ENCODE data around the gene EEF1AKMT2.

The EEF1AKMT2 gene

GRCh38 chr10:124744102-124745050 is 47.3 kb downstream of the EEF1AKMT2 start, which contains the start of gene FAM53B:
Gene FAM53B (minus strand): TSS chr10:124744378. CDS start chr10:124706713, 37,665 bp downstream.
- Mint-ChIP-seq H3K4me3 (peak within 1 kb of the TSS; percentile 97), H3K36me3 (no peaks in the 10 kb centered on the region), H3K27ac (peak within 1 kb of the TSS; percentile 99), H3K9me3 (no peaks in the 10 kb centered on the region), H3K4me1 (peaks cover 57% of the 10 kb centered on the region), H3K27me3 (no peaks in the 10 kb centered on the region)

GRCh38 chr10:124743191-124744101 is 48.2 kb downstream of the EEF1AKMT2 start:
- H3K4me3 Mint-ChIP-seq: peak overlapping the region; percentile 97
- H3K36me3 Mint-ChIP-seq: no peaks in the 10 kb centered on the region
- peaks cover 59% of the 10 kb centered on the region for H3K4me1 Mint-ChIP-seq
- no peaks in the 10 kb centered on the region for H3K27me3 Mint-ChIP-seq
- peak overlapping the region; percentile 99 for H3K27ac Mint-ChIP-seq
- H3K9me3 Mint-ChIP-seq: no peaks in the 10 kb centered on the region

DNA sequence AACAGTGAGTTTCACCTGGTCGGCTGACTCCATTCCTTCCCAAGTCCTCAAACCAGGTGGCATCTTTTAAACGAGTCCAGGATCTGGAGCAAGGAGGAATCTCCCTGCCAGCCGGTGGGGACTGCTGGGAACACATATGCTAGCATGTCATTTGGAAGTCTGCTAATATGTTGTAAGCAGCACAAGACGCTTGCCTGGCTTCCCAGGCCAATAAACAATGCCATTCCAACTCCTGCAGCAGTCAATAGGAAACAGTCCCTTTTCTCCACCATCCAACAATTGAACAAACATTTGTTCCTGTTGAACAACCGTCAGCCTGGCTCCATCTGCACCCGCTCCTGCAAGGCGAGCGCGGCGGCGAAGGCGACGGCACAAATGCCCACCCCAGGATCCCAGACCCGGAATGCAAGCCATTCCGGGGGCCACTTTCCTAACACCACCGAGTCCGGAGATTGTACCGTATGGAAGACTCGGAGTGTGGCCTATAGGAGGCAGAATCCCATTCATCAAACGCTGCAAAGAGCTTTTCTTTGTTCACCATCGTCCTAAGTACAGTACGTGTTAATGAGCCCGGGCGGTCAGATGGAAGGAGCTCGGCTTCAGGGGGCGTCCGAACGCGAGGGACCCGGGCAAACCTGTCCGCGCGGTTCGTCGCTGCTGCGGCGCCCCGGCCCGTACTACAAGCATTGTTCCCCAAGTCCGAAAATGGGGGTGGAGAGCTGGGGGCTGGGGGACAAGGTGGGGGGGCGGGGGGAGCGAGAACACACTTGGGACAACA is 49.1 kb downstream of the EEF1AKMT2 start:
- H3K4me3 Mint-ChIP-seq: peak overlapping the region; percentile 97
- no peaks in the 10 kb centered on the region for H3K27me3 Mint-ChIP-seq
- H3K9me3 Mint-ChIP-seq: no peaks in the 10 kb centered on the region
- H3K27ac Mint-ChIP-seq: peak overlapping the region; percentile 93
- peaks cover 65% of the 10 kb centered on the region for H3K4me1 Mint-ChIP-seq
- H3K36me3 Mint-ChIP-seq: no peaks in the 10 kb centered on the region

GRCh38 chr10:124741922-124742412 is 49.7 kb downstream of the EEF1AKMT2 start:
- H3K27me3 Mint-ChIP-seq: no peaks in the 10 kb centered on the region
- no peak overlapping the region for H3K27ac Mint-ChIP-seq
- peaks cover 71% of the 10 kb centered on the region for H3K4me1 Mint-ChIP-seq
- peak overlapping the region; percentile 97 for H3K4me3 Mint-ChIP-seq
- H3K36me3 Mint-ChIP-seq: no peaks in the 10 kb centered on the region
- no peaks in the 10 kb centered on the region for H3K9me3 Mint-ChIP-seq

- Mint-ChIP-seq H3K27ac (peak overlapping the region; percentile 93), H3K36me3 (no peaks in the 10 kb centered on the region), H3K9me3 (no peaks in the 10 kb centered on the region), H3K4me1 (peaks cover 77% of the 10 kb centered on the region), H3K27me3 (no peaks in the 10 kb centered on the region), H3K4me3 (peak overlapping the region; percentile 90)
These were observed 50.3 kb downstream of the EEF1AKMT2 start for GRCh38 chr10:124741281-124741921.

GRCh38 chr10:124740369-124741280 is 51.1 kb downstream of the EEF1AKMT2 start:
- H3K36me3 Mint-ChIP-seq: no peaks in the 10 kb centered on the region
- peak overlapping the region; percentile 90 for H3K4me3 Mint-ChIP-seq
- no peaks in the 10 kb centered on the region for H3K27me3 Mint-ChIP-seq
- H3K27ac Mint-ChIP-seq: peak overlapping the region; percentile 93
- H3K4me1 Mint-ChIP-seq: peaks cover 84% of the 10 kb centered on the region
- H3K9me3 Mint-ChIP-seq: no peaks in the 10 kb centered on the region

GRCh38 chr10:124739986-124740368 is 51.7 kb downstream of the EEF1AKMT2 start:
- H3K36me3 Mint-ChIP-seq: no peaks in the 10 kb centered on the region
- H3K4me1 Mint-ChIP-seq: peaks cover 84% of the 10 kb centered on the region
- peak overlapping the region; percentile 15 for H3K27ac Mint-ChIP-seq

DNA sequence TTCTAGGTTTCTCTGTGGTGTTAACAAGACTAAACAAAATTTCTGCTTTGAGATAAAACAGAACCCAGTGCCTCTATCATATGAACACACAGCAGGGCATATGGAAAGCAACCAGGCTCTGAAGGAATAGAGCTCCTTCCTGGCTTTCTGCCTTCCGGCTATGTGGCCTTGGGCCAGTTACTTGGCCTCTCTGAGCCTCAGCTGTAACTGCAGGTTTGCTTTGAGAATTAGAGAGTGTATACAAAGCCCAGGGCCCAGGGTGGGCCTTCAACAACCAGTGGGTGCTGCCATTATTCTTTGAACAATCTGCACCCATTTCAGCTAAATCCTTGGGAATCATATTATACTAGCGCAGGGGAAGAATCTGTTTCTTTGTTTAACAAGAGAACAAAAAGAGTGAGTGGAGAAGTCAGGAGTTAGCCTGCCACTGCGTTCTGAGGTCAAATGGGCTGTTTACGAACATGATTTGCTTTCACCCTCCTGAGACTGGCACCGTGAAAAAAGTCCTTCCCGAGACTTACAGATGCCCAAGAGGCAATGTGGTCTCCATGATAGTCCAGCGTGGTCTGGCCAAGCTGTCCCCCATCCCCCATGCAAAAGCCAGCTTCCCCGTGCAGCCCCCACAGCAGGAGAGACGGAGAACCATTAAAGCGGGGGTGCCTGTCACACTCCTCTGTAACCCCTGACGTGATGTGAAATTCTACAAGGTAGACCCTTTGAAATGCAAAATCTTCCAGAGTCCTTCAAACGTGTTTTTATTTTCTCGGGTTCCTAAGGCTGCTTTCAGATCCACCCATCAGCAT is 52.4 kb downstream of the EEF1AKMT2 start:
- H3K9me3 Mint-ChIP-seq: no peaks in the 10 kb centered on the region
- peak overlapping the region; percentile 81 for H3K27ac Mint-ChIP-seq
- peaks cover 87% of the 10 kb centered on the region for H3K4me1 Mint-ChIP-seq
- no peaks in the 10 kb centered on the region for H3K27me3 Mint-ChIP-seq
- H3K36me3 Mint-ChIP-seq: no peaks in the 10 kb centered on the region
- H3K4me3 Mint-ChIP-seq: peak overlapping the region; percentile 75

More at GRCh38 chr10:124739986-124740368, 51.7 kb downstream of the EEF1AKMT2 start:
- peak overlapping the region; percentile 75 for H3K4me3 Mint-ChIP-seq
- H3K27me3 Mint-ChIP-seq: no peaks in the 10 kb centered on the region
- H3K9me3 Mint-ChIP-seq: no peaks in the 10 kb centered on the region

DNA sequence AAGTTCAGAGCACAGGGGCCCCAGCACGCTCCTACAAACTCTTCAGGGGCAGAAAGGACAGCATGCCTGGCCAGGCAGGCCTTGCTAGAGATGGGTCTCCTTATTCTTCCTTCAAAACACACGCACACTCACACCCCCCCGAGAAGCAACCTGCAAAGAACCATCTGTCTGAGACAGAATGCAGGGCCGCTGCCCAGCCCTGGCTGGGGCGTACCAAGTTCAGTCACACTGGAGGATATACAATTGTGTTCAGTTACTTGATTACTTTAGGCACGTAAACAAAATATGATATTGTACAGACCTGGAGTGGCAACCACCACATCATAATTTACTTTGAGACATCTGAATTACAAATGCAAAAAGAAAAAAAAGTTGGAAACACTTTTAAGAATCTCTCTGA is 53.2 kb downstream of the EEF1AKMT2 start:
- Mint-ChIP-seq H3K4me3 (no peak overlapping the region), H3K9me3 (no peaks in the 10 kb centered on the region), H3K4me1 (peaks cover 96% of the 10 kb centered on the region), H3K27me3 (no peaks in the 10 kb centered on the region), H3K36me3 (no peaks in the 10 kb centered on the region), H3K27ac (no peak overlapping the region)

DNA sequence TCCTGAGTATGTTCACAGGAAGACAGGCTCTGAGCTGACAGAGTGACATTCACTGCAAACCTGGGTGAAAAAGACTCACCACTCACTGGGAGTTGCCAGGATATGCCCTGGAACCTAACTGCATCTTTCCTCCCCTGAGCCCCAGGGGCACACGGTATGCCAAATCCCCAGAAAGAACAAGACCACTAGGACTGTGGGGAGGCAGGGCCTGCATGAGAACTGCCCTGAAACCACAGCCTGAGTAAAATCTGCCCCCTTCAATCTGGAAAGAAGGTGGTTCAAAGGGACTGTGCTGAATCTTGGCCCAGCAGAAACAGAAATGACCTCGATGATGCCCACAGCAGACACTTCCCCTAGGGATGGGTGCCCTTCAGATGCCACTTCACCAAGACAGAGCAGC is 54.0 kb downstream of the EEF1AKMT2 start:
- Mint-ChIP-seq H3K4me3 (no peak overlapping the region), H3K27ac (no peak overlapping the region), H3K4me1 (peaks cover 100% of the 10 kb centered on the region), H3K36me3 (peaks cover 2% of the 10 kb centered on the region), H3K9me3 (no peaks in the 10 kb centered on the region), H3K27me3 (no peaks in the 10 kb centered on the region)

DNA sequence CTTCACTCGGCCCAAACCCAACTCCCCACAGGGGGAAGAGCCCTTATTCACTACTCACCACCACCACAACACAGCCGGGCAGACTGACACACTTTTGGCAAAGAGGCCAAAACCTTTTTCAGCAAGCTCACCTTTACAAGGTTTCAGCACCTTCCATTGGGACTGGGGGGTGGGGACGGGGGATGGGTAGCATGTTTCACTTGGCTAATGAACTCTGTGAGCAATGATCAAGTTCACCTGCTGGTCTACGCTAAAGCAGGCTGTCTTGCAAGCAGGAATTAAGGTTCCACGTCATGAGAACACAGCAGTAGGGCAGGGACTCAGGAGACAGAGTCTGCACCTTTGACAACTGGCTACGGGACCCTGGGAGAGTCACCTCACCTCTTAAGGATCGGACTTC is 54.5 kb downstream of the EEF1AKMT2 start:
- Mint-ChIP-seq H3K27me3 (no peaks in the 10 kb centered on the region), H3K9me3 (no peaks in the 10 kb centered on the region), H3K27ac (no peak overlapping the region), H3K4me3 (no peak overlapping the region), H3K4me1 (peaks cover 99% of the 10 kb centered on the region), H3K36me3 (peaks cover 2% of the 10 kb centered on the region)

DNA sequence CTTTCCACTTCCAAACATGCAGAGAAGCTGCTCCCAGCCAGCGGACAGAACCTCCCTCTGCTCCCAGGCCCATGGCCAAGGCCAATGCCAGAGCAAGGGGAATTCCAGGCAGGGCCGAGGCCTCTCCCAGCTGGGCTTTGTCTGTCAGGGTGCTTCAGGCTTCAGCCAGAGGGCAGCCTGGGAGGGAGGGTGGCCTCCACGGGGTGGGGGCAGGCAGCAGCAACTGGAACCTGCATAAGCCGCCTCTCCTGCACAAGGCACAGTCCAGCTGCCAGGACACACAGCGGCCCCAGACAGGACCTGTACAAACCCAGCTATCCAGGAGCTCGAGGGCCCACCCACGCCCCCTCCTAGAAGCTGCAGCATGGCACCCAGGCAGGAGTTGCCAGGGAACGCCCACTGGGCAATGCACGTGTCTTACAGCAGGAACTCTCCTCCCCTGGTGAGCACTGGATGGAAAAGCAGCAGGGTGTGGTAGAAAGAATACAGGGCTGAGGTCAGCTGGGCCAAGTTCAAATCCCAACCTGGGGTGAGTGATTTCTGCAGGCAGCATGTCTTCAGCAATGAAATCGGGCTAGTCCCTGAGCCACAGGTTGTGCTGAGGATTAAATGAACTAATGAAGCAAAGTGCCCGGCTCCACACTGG is 55.1 kb downstream of the EEF1AKMT2 start:
- peak overlapping the region; percentile 35 for H3K27ac Mint-ChIP-seq
- no peaks in the 10 kb centered on the region for H3K27me3 Mint-ChIP-seq
- no peaks in the 10 kb centered on the region for H3K9me3 Mint-ChIP-seq
- H3K36me3 Mint-ChIP-seq: peaks cover 2% of the 10 kb centered on the region
- H3K4me3 Mint-ChIP-seq: no peak overlapping the region
- H3K4me1 Mint-ChIP-seq: peaks cover 98% of the 10 kb centered on the region
